ENCODE data around the gene TARBP2.

Gene TARBP2

GRCh38 chr12:53474819-53475218 lies 26.3 kb upstream of the TARBP2 start:
- DNase-seq (ENCODE audit: low read depth): no peak

GRCh38 chr12:53476769-53477209 lies 24.3 kb upstream of the TARBP2 start:
- DNase-seq (ENCODE audit: low read depth): no peak

GRCh38 chr12:53478865-53479264 lies 22.2 kb upstream of the TARBP2 start:
- peak; percentile 57 for DNase-seq (ENCODE audit: low read depth)

GRCh38 chr12:53479331-53479730 lies 21.8 kb upstream of the TARBP2 start:
- DNase-seq (ENCODE audit: low read depth): no peak

GRCh38 chr12:53480491-53481442 lies 20.3 kb upstream of the TARBP2 start:
- DNase-seq (ENCODE audit: low read depth): no peak

GRCh38 chr12:53481458-53481857 lies 19.6 kb upstream of the TARBP2 start:
- peak; percentile 65 for DNase-seq (ENCODE audit: low read depth)

- no peak for DNase-seq (ENCODE audit: low read depth)
Measured at GRCh38 chr12:53481939-53482586, 19.0 kb upstream of the TARBP2 start.

- no peak for DNase-seq (ENCODE audit: low read depth)
Measured at GRCh38 chr12:53482626-53483168, 18.4 kb upstream of the TARBP2 start.

GRCh38 chr12:53483225-53483978 lies 17.7 kb upstream of the TARBP2 start:
- DNase-seq (ENCODE audit: low read depth): no peak

GRCh38 chr12:53483979-53484377 lies 17.1 kb upstream of the TARBP2 start:
- no peak for DNase-seq (ENCODE audit: low read depth)

- no peak for DNase-seq (ENCODE audit: low read depth)
Measured at GRCh38 chr12:53484686-53485575, 16.2 kb upstream of the TARBP2 start.

GRCh38 chr12:53485955-53486735 lies 14.9 kb upstream of the TARBP2 start:
- DNase-seq (ENCODE audit: low read depth): no peak

- DNase-seq (ENCODE audit: low read depth): no peak
Measured at GRCh38 chr12:53486736-53487487, 14.2 kb upstream of the TARBP2 start.

GRCh38 chr12:53489242-53489864 lies 11.7 kb upstream of the TARBP2 start:
- DNase-seq (ENCODE audit: low read depth): no peak

GRCh38 chr12:53492188-53492587 lies 8.9 kb upstream of the TARBP2 start:
- DNase-seq (ENCODE audit: low read depth): no peak

- peak; percentile 77 for DNase-seq (ENCODE audit: low read depth)
Measured at GRCh38 chr12:53492830-53493609, 8.1 kb upstream of the TARBP2 start.

GRCh38 chr12:53493610-53494391 lies 7.3 kb upstream of the TARBP2 start:
- DNase-seq (ENCODE audit: low read depth): no peak
